SKM-1 (cell line): ENCODE measurements around the gene CHRNA3.
"Not testable (repeated sequence)": the region's sequence is repeated elsewhere in the genome, so short reads cannot be mapped to it uniquely, and the experiment has no call there.

Experiments
- DNase-seq: peaks from one replicate; lab custom pipeline; 2025; ENCODE audit not compliant: unreplicated experiment; lab: John Stamatoyannopoulos, UW

Gene CHRNA3

GRCh38 chr15:78618490-78618934 is 2.3 kb downstream of the CHRNA3 start:
- peak; percentile 49 for DNase-seq

GRCh38 chr15:78618064-78618463 is 2.7 kb downstream of the CHRNA3 start:
- DNase-seq: no peak

GRCh38 chr15:78617516-78617915 is 3.3 kb downstream of the CHRNA3 start:
- DNase-seq: no peak

GRCh38 chr15:78617076-78617475 is 3.7 kb downstream of the CHRNA3 start:
- no peak for DNase-seq

GRCh38 chr15:78616506-78616905 is 4.3 kb downstream of the CHRNA3 start:
- DNase-seq: no peak

- no peak for DNase-seq
Measured at GRCh38 chr15:78615151-78615589, 5.6 kb downstream of the CHRNA3 start.

GRCh38 chr15:78614021-78614420 is 6.8 kb downstream of the CHRNA3 start:
- DNase-seq: no peak

GRCh38 chr15:78609551-78609950 is 11.2 kb downstream of the CHRNA3 start:
- not testable (repeated sequence) for DNase-seq

- no peak for DNase-seq
Measured at GRCh38 chr15:78605680-78606079, 15.1 kb downstream of the CHRNA3 start.

- no peak for DNase-seq
Measured at GRCh38 chr15:78605201-78605600, 15.6 kb downstream of the CHRNA3 start.

GRCh38 chr15:78604420-78604819 is 16.4 kb downstream of the CHRNA3 start:
- DNase-seq: no peak

- no peak for DNase-seq
Measured at GRCh38 chr15:78603467-78603866, 17.3 kb downstream of the CHRNA3 start.

- DNase-seq: no peak
Measured at GRCh38 chr15:78599189-78599588, 21.6 kb downstream of the CHRNA3 start.

- DNase-seq: no peak
Measured at GRCh38 chr15:78598348-78598747, 22.4 kb downstream of the CHRNA3 start.

GRCh38 chr15:78597583-78597982 is 23.2 kb downstream of the CHRNA3 start:
- no peak for DNase-seq

- DNase-seq: no peak
Measured at GRCh38 chr15:78574944-78575343, 45.9 kb downstream of the CHRNA3 start.

- no peak for DNase-seq
Measured at GRCh38 chr15:78573416-78573815, 47.4 kb downstream of the CHRNA3 start.

- no peak for DNase-seq
Measured at GRCh38 chr15:78571382-78571781, 49.4 kb downstream of the CHRNA3 start.

- DNase-seq: no peak
Measured at GRCh38 chr15:78570710-78571109, 50.1 kb downstream of the CHRNA3 start.

GRCh38 chr15:78567531-78567930 is 53.3 kb downstream of the CHRNA3 start:
- DNase-seq: no peak

- no peak for DNase-seq
Measured at GRCh38 chr15:78565951-78566774, 54.6 kb downstream of the CHRNA3 start.

- DNase-seq: peak; percentile 91
Measured at GRCh38 chr15:78565097-78565950, 55.5 kb downstream of the CHRNA3 start, which contains the start of gene CHRNA5. Gene CHRNA5, plus strand, starts transcription at chr15:78565520. Its CDS starts 200 bp downstream, at chr15:78565720.
